GM21737 (cell line): ENCODE data around the gene PDGFA.

ENCODE experiments used
- ATAC-seq: cut with Tn5 transposase; IDR thresholded peaks from one replicate; pipeline ENCODE4 v1.9.1; 2021; ENCODE audit warnings: mild to moderate bottlenecking, moderate library complexity; ENCODE audit not compliant: unreplicated experiment

Gene PDGFA

DNA sequence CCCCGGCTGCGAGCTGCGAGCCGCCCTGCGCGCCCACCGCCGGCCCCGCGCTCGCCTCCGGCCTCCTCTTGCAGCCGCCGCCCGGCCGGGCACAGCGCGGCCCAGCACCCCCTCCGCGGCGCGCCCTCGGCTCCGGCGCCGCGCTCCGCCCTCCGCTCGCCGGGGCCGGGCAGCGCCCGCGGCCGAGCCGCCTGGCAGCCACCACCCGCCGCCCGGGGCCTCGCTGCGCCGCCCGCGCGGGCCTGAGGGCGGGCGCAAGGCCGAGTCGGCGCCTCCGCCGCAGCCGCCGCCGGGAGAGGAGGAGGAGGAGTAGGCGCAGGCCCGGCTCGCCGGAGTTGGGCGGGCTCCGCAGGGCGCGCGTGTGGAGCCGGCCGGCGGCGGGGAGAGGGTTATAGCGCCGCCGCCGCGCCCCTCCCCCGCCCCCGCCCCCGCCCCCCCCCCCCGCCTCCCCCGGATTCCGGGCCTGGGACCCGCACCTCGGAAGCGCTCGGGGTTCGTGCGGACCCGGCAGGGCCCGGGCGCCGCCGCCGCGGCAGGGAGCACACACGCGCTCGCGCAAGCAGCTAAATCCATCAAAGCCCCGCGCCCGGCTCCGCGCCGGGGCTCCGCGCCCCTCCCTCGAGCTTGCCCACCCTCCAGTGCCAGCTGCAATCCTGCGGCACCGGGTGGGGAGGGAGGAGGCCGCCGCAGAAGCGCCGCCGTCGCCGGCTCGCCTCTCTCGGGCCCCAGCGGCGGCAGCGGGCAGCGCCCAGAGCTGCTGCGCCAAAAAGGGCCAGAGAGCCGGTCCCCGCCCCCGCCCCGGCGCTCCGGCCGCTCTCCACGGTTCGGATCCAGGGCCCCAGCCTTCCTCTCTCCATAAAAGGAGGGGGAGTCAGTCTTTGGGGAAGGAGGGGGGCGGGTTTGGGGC is at the start of gene PDGFA:
Gene PDGFA, minus strand, starts transcription at position 363 of the 907 bp plus-strand sequence. CDS start 845 bp downstream, outside the sequence.
- no peak for ATAC-seq

GRCh38 chr7:568031-568951 is 48.6 kb upstream of the PDGFA start:
- ATAC-seq = no peak

DNA sequence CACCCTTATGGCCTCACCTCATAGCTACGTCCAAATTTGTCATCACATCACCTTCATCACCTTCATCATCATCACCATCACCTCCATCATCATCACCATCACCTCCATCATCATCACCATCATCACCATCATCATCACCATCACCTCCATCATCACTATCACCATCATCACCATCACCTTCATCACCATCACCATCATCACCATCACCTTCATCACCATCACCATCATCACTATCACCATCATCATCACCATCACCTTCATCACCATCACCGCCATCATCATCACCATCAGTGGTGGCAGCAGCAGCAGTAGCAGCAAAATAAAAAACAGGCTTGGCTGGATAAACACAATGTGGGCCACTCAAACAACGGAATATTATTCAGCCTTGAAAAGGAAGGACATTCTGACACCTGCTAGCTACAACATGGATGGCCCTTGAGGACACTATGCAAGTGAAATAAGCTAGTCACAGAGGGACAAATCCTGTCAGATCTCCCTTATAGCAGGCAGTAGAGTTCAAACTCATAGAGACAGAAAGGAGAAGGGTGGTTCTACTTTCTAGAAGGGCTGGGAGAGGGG is 47.7 kb upstream of the PDGFA start:
- no peak for ATAC-seq

GRCh38 chr7:566100-566499 is 46.5 kb upstream of the PDGFA start:
- no peak for ATAC-seq

DNA sequence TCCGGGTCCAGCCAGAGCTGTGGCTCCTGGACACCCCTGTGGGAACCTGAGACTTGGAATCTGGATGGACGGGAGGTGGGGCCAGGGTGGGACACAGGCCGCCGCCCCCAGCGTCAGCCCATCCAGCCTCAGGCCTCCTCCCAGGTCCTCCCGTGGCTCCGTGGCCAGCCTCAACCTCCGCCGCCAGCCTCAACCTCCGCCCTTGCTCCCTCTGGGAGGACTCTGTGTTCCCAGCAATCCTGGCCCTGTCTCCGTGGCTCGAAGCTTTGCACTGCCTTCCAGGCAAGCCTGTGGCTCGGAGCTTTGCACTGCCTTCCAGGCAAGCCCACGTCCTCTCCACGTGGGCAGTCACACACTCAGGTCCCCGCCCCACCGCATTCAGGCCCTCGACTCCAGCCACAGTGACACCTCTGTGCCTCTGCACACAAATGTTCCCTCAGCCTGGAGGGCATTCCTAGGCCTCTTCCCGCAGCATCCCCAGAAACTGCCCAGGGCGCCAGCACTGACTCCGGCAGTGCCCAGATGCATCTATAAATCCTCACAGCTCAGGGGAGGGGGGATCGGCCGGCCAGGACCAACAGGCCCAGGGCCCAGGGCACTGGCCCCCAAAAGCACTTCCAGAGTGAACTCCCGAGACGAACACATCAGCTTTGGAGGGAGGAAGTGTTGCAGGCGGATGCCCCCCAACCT is 44.7 kb upstream of the PDGFA start:
- ATAC-seq = no peak

DNA sequence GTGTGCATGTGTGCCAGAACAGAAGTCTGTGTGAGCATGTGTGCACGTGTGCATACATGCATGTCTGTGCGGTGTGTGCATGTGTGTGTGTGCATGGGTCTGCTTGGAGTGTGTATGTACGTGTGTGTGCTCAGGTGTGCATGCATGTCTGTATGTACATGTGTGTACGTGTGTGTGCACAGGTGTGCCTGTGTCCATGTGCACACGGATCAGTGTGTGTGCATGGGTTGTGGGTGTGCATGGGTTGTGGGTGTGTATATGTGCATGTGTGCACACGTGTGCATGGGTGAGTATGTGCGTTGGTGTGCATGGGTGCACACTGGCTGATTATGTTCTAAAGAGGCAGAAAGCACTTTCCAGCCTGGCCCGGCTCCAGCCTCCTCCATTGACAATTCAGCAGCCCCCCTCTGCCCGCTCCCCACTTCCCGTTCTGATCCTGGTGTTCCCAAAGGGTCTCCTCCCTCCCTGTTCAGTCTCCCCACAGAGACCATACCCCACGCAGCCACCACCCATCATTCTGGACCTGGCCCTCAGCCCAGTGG is 44.1 kb upstream of the PDGFA start:
- no peak for ATAC-seq

DNA sequence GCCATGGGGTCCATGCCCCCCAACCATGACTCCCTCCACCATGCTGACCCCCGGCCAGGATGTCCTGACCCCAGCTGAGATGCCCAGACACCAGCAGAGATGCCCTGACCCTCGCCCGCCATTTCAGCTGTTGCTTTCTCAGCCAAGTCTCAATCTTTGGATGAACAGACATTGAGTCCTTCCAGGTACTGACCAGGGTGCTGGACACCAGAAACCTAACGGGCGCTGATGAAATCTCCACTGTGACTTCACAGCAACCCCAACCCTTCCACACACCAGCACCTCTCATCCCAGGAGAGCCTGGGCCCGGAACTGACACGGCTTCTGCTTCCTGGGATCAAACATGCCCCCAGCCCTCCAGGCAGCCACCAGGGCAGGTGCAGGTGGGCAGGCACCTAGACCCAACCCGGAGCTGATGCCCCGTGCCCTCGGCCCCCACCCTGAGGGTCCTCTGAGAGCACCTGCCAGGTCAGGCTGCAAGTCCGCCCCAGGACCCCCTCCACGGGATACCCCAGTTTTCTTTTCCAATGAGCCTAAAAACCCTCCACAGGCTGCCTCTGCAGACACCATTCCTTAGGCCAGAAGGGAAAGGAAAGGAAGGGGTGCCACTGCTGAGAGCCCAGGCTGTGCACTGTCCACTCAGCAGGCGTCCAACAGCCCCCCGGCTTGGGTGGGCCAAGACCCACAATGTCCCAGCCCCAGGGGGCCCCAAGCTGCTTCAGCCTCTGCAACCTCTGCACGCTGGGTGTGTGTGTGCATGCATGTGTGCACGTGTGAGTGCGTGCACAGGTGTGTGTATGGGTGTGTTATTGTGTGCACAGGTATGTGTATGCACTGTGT is 43.4 kb upstream of the PDGFA start:
- no peak for ATAC-seq

- no peak for ATAC-seq
These were observed 42.7 kb upstream of the PDGFA start for GRCh38 chr7:562374-562675.

GRCh38 chr7:561631-562373 is 42.2 kb upstream of the PDGFA start:
- no peak for ATAC-seq

GRCh38 chr7:560966-561630 is 41.5 kb upstream of the PDGFA start:
- ATAC-seq = no peak

DNA sequence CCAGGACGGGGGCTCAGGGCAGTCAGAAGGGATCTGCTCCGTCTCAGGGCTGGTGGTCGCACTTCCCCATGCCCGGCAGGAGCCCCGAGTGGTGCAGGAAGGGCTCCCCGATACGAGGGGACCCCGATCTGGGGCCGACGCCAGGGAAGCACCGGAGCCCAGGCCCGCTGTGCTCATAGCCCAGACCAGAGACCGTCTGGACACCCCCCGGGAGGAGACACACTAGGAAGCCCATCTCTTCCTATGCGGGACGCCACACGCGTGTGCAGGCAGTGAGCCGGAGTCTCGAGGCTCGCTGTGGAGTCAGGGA is 39.7 kb upstream of the PDGFA start:
- no peak for ATAC-seq

DNA sequence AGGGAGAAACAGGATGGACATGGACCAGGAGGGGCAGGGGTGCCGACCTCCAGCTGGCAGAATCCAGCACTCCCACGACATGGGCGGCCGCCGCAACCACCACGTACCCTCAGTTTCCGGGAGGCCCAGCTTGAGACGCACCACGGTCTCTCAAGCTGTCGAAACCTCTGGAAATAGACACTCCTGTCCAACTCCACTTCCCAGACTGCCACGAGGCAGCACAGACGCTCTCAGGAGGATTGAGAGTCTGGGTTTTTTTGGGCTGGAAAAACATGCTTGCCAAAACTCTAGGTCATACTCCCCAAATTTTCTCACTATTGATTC is 37.9 kb upstream of the PDGFA start:
- no peak for ATAC-seq

- no peak for ATAC-seq
These were observed 37.4 kb upstream of the PDGFA start for GRCh38 chr7:556837-557557.

GRCh38 chr7:556291-556826 is 36.7 kb upstream of the PDGFA start:
- no peak for ATAC-seq

DNA sequence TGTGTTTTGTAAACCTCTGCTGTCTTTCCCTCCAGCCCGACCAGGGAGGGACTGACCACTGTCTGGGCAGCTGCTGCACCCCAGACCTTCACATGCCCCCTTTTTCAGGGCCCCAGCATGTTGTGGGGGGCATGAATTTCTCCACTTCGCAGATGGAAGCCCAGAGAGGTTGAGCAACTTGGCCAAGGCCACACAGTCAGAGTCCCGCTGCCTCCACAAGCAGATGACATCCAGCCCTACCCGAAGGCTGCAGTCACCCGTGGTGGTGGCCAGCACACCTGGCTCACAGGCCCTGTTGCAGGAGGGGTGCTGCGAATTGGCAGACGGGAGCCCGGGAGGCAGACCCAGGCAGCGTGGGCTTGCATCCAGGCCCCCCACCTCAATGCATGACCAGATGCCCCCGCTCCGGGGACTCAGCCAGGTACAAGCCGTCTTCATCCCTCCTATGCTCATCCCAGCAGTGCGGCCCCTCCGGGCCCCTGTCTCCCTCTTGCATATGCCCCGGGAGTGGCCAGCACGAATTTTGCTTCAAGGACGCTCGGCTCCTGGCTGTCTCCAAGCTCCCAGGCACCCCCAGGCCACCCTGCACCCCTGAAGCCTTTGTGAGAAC is 36.0 kb upstream of the PDGFA start:
- ATAC-seq = no peak

GRCh38 chr7:553636-554111 is 34.0 kb upstream of the PDGFA start:
- no peak for ATAC-seq

DNA sequence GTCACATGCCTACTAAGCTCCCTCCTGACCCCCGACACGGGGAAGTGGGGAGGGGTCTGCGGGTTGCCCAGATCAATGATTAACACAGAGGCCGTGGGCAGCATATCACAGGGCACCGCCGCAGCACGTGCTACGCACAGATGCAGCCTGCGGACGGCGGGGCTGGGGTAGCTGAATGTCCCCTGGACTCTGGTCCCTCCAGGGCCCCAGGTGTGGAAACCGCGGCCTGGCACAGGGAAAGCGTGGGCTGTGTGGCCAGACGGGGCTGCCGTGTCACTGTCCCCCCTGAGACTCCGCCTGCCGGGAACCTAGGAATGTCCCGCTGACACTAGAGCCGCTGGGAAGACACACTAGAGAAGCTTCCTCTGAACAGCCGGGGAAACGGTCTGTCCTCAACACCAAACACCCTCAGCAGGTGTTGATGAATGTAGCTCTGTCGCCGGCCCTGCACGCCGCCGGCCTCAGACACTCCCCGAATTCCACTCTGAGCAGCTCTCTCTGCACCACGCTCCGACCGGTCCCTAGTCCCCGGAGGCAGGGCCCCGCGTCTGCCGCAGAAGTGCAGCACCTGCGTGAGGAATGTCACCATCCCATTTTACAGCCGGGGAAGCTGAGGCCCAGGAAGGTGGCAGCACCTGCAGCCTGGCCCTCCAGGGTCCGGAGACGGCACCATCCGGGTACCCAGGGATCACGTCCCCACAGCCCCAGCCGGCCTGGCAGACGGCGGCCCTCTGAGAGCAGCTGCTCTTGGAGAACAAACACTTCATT is 33.4 kb upstream of the PDGFA start:
- no peak for ATAC-seq
